Measurements from ENCODE around the gene DOCK2. TPM values are rescaled to one million over a fixed set of nuclear protein-coding genes. Genes with fewer than 3 reads are reported as not detected.

DOCK2 gene
- total RNA-seq, 1 donor = 6.2 TPM

DNA sequence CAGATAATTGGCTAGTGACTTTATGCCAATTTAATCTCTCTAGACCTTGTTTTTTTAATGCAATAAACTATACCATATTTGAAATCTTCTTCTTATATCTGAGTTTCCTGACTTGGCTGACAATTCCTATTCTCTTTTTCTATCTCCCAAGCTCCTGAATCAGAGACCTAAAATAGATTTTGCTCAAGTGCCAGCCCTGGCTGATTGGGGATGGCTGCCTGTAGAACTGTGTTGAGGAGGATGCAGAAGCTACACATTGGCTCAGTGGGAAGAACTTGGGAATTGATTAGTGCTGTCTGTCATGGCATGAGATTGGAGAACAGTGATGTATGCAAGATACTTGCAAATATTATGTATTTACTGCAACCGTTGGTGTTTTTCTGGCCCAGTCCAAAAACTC, 210.4 kb downstream of the DOCK2 start:
- no peak overlapping the region for H3K4me3 ChIP-seq (ENCODE audit: insufficient read depth, low read length)
- DNase-seq (ENCODE audit: insufficient read length, low spot score, missing footprints) = no peak
- no peak overlapping the region for H3K27ac ChIP-seq (ENCODE audit: low read depth, low read length)
- H3K27me3 ChIP-seq (ENCODE audit: insufficient read depth, low read length) = no peaks in the 10 kb centered on the region
- no peak overlapping the region for H3K4me2 ChIP-seq (ENCODE audit: insufficient read depth, low read length)
- no peaks in the 10 kb centered on the region for H3K9me3 ChIP-seq (ENCODE audit: low read depth, low read length)
- no peaks in the 10 kb centered on the region for H3K4me1 ChIP-seq (ENCODE audit: insufficient read depth, low read length)
- TF ChIP-seq CTCF (IDR thresholded peaks at IDR 0.05; ENCODE audit: extremely low read depth, low read depth, low read length) = no peak
- H2AFZ ChIP-seq (ENCODE audit: low read length) = no peak overlapping the region
- no peaks in the 10 kb centered on the region for H3K79me2 ChIP-seq (ENCODE audit: insufficient read depth, low read length)
- no peaks in the 10 kb centered on the region for H3K36me3 ChIP-seq (ENCODE audit: insufficient read depth, low read length)
- H4K20me1 ChIP-seq (ENCODE audit: insufficient read depth, low read length) = no peaks in the 10 kb centered on the region

GRCh38 chr5:169848271-169848670, 211.2 kb downstream of the DOCK2 start:
- Histone ChIP-seq H3K4me2 (ENCODE audit: insufficient read depth, low read length) (no peak overlapping the region), H3K27me3 (ENCODE audit: insufficient read depth, low read length) (no peaks in the 10 kb centered on the region), H3K9me3 (ENCODE audit: low read depth, low read length) (no peaks in the 10 kb centered on the region), H3K4me1 (ENCODE audit: insufficient read depth, low read length) (no peaks in the 10 kb centered on the region), H4K20me1 (ENCODE audit: insufficient read depth, low read length) (no peaks in the 10 kb centered on the region), H2AFZ (ENCODE audit: low read length) (no peak overlapping the region), H3K27ac (ENCODE audit: low read depth, low read length) (no peak overlapping the region), H3K79me2 (ENCODE audit: insufficient read depth, low read length) (no peaks in the 10 kb centered on the region), H3K4me3 (ENCODE audit: insufficient read depth, low read length) (no peak overlapping the region), H3K36me3 (ENCODE audit: insufficient read depth, low read length) (no peaks in the 10 kb centered on the region)
- DNase-seq (ENCODE audit: insufficient read length, low spot score, missing footprints) = no peak
- TF ChIP-seq CTCF (IDR thresholded peaks at IDR 0.05; ENCODE audit: extremely low read depth, low read depth, low read length) = no peak

GRCh38 chr5:169848792-169849191, 211.7 kb downstream of the DOCK2 start:
- no peaks in the 10 kb centered on the region for H3K9me3 ChIP-seq (ENCODE audit: low read depth, low read length)
- no peak overlapping the region for H3K4me2 ChIP-seq (ENCODE audit: insufficient read depth, low read length)
- no peaks in the 10 kb centered on the region for H3K79me2 ChIP-seq (ENCODE audit: insufficient read depth, low read length)
- no peak overlapping the region for H2AFZ ChIP-seq (ENCODE audit: low read length)
- no peak overlapping the region for H3K4me3 ChIP-seq (ENCODE audit: insufficient read depth, low read length)
- no peaks in the 10 kb centered on the region for H3K4me1 ChIP-seq (ENCODE audit: insufficient read depth, low read length)
- no peak for TF ChIP-seq CTCF (IDR thresholded peaks at IDR 0.05; ENCODE audit: extremely low read depth, low read depth, low read length)
- no peak for DNase-seq (ENCODE audit: insufficient read length, low spot score, missing footprints)
- H3K27ac ChIP-seq (ENCODE audit: low read depth, low read length) = no peak overlapping the region
- H3K36me3 ChIP-seq (ENCODE audit: insufficient read depth, low read length) = no peaks in the 10 kb centered on the region
- no peaks in the 10 kb centered on the region for H3K27me3 ChIP-seq (ENCODE audit: insufficient read depth, low read length)
- H4K20me1 ChIP-seq (ENCODE audit: insufficient read depth, low read length) = no peaks in the 10 kb centered on the region

DNA sequence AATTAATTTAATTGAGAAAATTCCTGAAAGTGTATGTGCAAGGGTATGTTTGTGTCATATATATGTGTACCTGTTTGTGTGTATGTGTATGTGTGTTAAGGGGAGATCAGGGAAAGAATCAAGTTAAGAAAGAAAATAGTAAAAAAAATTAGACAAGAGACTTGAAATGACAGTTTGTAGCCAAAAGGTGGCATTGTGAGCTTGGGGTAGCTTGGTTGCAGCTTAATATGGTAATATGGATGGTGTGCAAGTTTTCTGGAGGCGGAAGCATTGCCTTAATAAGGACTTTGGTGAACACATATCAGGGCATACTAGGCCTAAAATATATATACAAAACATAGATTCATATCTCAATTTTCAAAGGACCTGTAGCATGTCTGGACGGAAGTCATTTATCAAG, 213.3 kb downstream of the DOCK2 start:
- Histone ChIP-seq H3K4me3 (ENCODE audit: insufficient read depth, low read length) (no peak overlapping the region), H2AFZ (ENCODE audit: low read length) (no peak overlapping the region), H3K4me2 (ENCODE audit: insufficient read depth, low read length) (no peak overlapping the region), H3K27ac (ENCODE audit: low read depth, low read length) (no peak overlapping the region), H3K27me3 (ENCODE audit: insufficient read depth, low read length) (no peaks in the 10 kb centered on the region), H3K79me2 (ENCODE audit: insufficient read depth, low read length) (no peaks in the 10 kb centered on the region), H3K4me1 (ENCODE audit: insufficient read depth, low read length) (no peaks in the 10 kb centered on the region), H3K36me3 (ENCODE audit: insufficient read depth, low read length) (no peaks in the 10 kb centered on the region), H4K20me1 (ENCODE audit: insufficient read depth, low read length) (no peaks in the 10 kb centered on the region), H3K9me3 (ENCODE audit: low read depth, low read length) (no peaks in the 10 kb centered on the region)
- TF ChIP-seq CTCF (IDR thresholded peaks at IDR 0.05; ENCODE audit: extremely low read depth, low read depth, low read length) = peak; percentile 21
- DNase-seq (ENCODE audit: insufficient read length, low spot score, missing footprints) = no peak
